NCI-H1930 (cell line): ENCODE measurements around the gene KRTAP29-1.
"Not testable (repeated sequence)": the region's sequence is repeated elsewhere in the genome, so short reads cannot be mapped to it uniquely, and the experiment has no call there.

ENCODE experiments used
- DNase-seq, 2 experiments: peaks; one replicate each; lab custom pipeline; 2025; lab: John Stamatoyannopoulos, UW

KRTAP29-1 gene

GRCh38 chr17:41298458-41299135 is 4.1 kb downstream of the KRTAP29-1 start:
- no peak for DNase-seq

- no peak for DNase-seq
Observed at GRCh38 chr17:41296846-41297245, 5.8 kb downstream of the KRTAP29-1 start.

GRCh38 chr17:41294016-41294415 is 8.6 kb downstream of the KRTAP29-1 start:
- DNase-seq, result no peak

GRCh38 chr17:41287050-41287449 is 15.6 kb downstream of the KRTAP29-1 start:
- DNase-seq, result no peak

GRCh38 chr17:41284546-41284945 is 18.1 kb downstream of the KRTAP29-1 start:
- DNase-seq, result no peak

GRCh38 chr17:41284043-41284442 is 18.6 kb downstream of the KRTAP29-1 start:
- no peak for DNase-seq

GRCh38 chr17:41278176-41278955 is 24.3 kb downstream of the KRTAP29-1 start:
- no peak for DNase-seq

GRCh38 chr17:41275648-41276190 is 26.9 kb downstream of the KRTAP29-1 start, which contains the start of gene KRTAP9-7:
Gene KRTAP9-7, plus strand, starts transcription at chr17:41275698. Its CDS starts 0 bp downstream, at chr17:41275698.
- not testable (repeated sequence) for DNase-seq

- DNase-seq, result no peak
Observed at GRCh38 chr17:41271858-41272257, 30.8 kb downstream of the KRTAP29-1 start.

- not testable (repeated sequence) for DNase-seq
Observed at GRCh38 chr17:41271323-41271722, 31.3 kb downstream of the KRTAP29-1 start.

- DNase-seq, result no peak
Observed at GRCh38 chr17:41267711-41268110, 34.9 kb downstream of the KRTAP29-1 start.

GRCh38 chr17:41265078-41265477 is 37.6 kb downstream of the KRTAP29-1 start, which contains the start of gene KRTAP9-6:
Gene KRTAP9-6, plus strand, starts transcription at chr17:41265378. Its CDS starts 0 bp downstream, at chr17:41265378.
- DNase-seq, result no peak

- no peak for DNase-seq
Observed at GRCh38 chr17:41264599-41264998, 38.1 kb downstream of the KRTAP29-1 start.

GRCh38 chr17:41263212-41263611 is 39.4 kb downstream of the KRTAP29-1 start:
- no peak for DNase-seq

- no peak for DNase-seq
Observed at GRCh38 chr17:41258406-41258805, 44.2 kb downstream of the KRTAP29-1 start.

GRCh38 chr17:41256291-41256685 is 46.4 kb downstream of the KRTAP29-1 start:
- DNase-seq, result no peak

GRCh38 chr17:41255381-41256290 is 47.0 kb downstream of the KRTAP29-1 start, which contains the start of gene KRTAP9-9:
Gene KRTAP9-9, plus strand, starts transcription at chr17:41255384.
- not testable (repeated sequence) for DNase-seq

- no peak for DNase-seq
Observed at GRCh38 chr17:41254861-41255260, 47.8 kb downstream of the KRTAP29-1 start.
